ENCODE measurements around the gene KAZN. TPM values are rescaled to one million over a fixed set of nuclear protein-coding genes. Genes with fewer than 3 reads are reported as not detected.

Gene KAZN
- polyA plus RNA-seq, 1 donor from 2014 or later = 20.6 TPM

DNA sequence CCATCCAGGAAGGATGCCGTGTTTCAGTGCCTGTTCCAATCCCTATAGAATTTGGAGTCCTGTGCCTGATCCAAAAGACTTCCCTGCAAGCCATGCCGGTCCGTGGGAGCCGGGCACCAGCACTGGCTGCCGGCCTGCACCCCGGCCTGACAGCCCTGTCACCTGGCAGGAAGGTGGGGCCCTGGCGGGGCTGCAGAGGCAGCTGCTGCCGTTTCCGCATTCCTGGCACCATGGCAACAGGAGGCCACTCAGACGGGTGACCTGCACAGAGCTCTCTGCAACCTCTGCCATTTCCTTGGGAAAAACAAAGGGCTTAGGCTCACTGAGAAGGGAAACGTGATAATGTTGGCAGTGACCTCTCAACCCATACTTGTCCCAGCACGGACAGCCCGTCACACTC, 491.9 kb downstream of the KAZN start:
- Histone ChIP-seq H3K36me3 (ENCODE audit: insufficient read depth, low read length) (no peaks in the 10 kb centered on the region), H3K9me3 (ENCODE audit: low read length) (no peaks in the 10 kb centered on the region), H3K4me2 (ENCODE audit: low read length) (no peak overlapping the region), H4K20me1 (ENCODE audit: insufficient read depth) (no peaks in the 10 kb centered on the region), H3K79me2 (replicated peaks; ENCODE audit: insufficient read depth, low read length) (no peaks in the 10 kb centered on the region), H3F3A (ENCODE audit: insufficient read depth, low read length, poor library complexity, severe bottlenecking) (no peaks in the 10 kb centered on the region), H3K9ac (ENCODE audit: low read length) (no peak overlapping the region), H2AFZ (ENCODE audit: low read depth, low read length) (no peak overlapping the region), H3K27me3 (ENCODE audit: insufficient read depth, low read depth, low read length) (no peaks in the 10 kb centered on the region), H3K9me2 (ENCODE audit: insufficient read depth, low read length) (no peaks in the 10 kb centered on the region), H3K27ac (ENCODE audit: low read length) (no peak overlapping the region), H3K4me3 (ENCODE audit: low read length) (no peak overlapping the region)
- TF ChIP-seq, protein P1, sequence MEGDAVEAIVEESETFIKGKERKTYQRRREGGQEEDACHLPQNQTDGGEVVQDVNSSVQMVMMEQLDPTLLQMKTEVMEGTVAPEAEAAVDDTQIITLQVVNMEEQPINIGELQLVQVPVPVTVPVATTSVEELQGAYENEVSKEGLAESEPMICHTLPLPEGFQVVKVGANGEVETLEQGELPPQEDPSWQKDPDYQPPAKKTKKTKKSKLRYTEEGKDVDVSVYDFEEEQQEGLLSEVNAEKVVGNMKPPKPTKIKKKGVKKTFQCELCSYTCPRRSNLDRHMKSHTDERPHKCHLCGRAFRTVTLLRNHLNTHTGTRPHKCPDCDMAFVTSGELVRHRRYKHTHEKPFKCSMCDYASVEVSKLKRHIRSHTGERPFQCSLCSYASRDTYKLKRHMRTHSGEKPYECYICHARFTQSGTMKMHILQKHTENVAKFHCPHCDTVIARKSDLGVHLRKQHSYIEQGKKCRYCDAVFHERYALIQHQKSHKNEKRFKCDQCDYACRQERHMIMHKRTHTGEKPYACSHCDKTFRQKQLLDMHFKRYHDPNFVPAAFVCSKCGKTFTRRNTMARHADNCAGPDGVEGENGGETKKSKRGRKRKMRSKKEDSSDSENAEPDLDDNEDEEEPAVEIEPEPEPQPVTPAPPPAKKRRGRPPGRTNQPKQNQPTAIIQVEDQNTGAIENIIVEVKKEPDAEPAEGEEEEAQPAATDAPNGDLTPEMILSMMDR (IDR thresholded peaks at IDR 0.05; ENCODE audit: poor library complexity, severe bottlenecking) = no peak
- TF ChIP-seq, protein P2, sequence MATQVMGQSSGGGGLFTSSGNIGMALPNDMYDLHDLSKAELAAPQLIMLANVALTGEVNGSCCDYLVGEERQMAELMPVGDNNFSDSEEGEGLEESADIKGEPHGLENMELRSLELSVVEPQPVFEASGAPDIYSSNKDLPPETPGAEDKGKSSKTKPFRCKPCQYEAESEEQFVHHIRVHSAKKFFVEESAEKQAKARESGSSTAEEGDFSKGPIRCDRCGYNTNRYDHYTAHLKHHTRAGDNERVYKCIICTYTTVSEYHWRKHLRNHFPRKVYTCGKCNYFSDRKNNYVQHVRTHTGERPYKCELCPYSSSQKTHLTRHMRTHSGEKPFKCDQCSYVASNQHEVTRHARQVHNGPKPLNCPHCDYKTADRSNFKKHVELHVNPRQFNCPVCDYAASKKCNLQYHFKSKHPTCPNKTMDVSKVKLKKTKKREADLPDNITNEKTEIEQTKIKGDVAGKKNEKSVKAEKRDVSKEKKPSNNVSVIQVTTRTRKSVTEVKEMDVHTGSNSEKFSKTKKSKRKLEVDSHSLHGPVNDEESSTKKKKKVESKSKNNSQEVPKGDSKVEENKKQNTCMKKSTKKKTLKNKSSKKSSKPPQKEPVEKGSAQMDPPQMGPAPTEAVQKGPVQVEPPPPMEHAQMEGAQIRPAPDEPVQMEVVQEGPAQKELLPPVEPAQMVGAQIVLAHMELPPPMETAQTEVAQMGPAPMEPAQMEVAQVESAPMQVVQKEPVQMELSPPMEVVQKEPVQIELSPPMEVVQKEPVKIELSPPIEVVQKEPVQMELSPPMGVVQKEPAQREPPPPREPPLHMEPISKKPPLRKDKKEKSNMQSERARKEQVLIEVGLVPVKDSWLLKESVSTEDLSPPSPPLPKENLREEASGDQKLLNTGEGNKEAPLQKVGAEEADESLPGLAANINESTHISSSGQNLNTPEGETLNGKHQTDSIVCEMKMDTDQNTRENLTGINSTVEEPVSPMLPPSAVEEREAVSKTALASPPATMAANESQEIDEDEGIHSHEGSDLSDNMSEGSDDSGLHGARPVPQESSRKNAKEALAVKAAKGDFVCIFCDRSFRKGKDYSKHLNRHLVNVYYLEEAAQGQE (IDR thresholded peaks at IDR 0.05; ENCODE audit: borderline replicate concordance) = no peak
- TF ChIP-seq MXI1 (conservative IDR thresholded peaks at IDR 0.05; ENCODE audit: poor library complexity, severe bottlenecking) (no peak), POLR2AphosphoS5 (IDR thresholded peaks at IDR 0.05) (no peak), RAD21 (conservative IDR thresholded peaks at IDR 0.05) (no peak), EP300 (conservative IDR thresholded peaks at IDR 0.05; ENCODE audit: poor library complexity, severe bottlenecking) (no peak), EZH2 (IDR thresholded peaks at IDR 0.05; ENCODE audit: borderline replicate concordance, insufficient read depth, low read length, poor library complexity, severe bottlenecking) (no peak), TAF1 (IDR thresholded peaks at IDR 0.05; ENCODE audit: low read depth) (no peak), SMC3 (conservative IDR thresholded peaks at IDR 0.05; ENCODE audit: poor library complexity) (no peak)

DNA sequence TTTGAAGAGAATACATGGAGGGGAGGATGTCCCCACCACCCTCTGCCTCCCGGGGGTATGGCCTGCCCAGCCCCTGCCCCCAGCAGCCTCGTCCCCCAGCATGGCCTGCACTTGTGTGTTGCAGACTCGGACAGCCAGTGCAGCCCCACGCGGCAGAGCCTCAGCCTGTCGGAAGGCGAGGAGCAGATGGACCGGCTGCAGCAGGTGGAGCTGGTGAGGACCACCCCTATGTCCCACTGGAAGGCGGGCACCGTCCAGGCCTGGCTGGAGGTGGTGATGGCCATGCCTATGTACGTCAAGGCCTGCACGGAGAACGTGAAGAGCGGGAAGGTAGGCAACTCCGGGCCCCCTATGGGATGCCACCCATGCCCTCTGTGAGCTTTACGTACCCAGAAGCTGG, 495.6 kb downstream of the KAZN start:
- Histone ChIP-seq H3K9me2 (ENCODE audit: insufficient read depth, low read length) (no peaks in the 10 kb centered on the region), H4K20me1 (ENCODE audit: insufficient read depth) (no peaks in the 10 kb centered on the region), H3K4me3 (ENCODE audit: low read length) (no peak overlapping the region), H3K4me2 (ENCODE audit: low read length) (no peak overlapping the region), H3F3A (ENCODE audit: insufficient read depth, low read length, poor library complexity, severe bottlenecking) (no peaks in the 10 kb centered on the region), H3K79me2 (replicated peaks; ENCODE audit: insufficient read depth, low read length) (no peaks in the 10 kb centered on the region), H3K36me3 (ENCODE audit: insufficient read depth, low read length) (no peaks in the 10 kb centered on the region), H3K27ac (ENCODE audit: low read length) (no peak overlapping the region), H3K9ac (ENCODE audit: low read length) (no peak overlapping the region), H2AFZ (ENCODE audit: low read depth, low read length) (no peak overlapping the region), H3K9me3 (ENCODE audit: low read length) (no peaks in the 10 kb centered on the region), H3K27me3 (ENCODE audit: insufficient read depth, low read depth, low read length) (no peaks in the 10 kb centered on the region)
- TF ChIP-seq, protein P1 (IDR thresholded peaks at IDR 0.05; ENCODE audit: poor library complexity, severe bottlenecking) = no peak
- TF ChIP-seq EZH2 (IDR thresholded peaks at IDR 0.05; ENCODE audit: borderline replicate concordance, insufficient read depth, low read length, poor library complexity, severe bottlenecking) (no peak), RAD21 (conservative IDR thresholded peaks at IDR 0.05) (no peak), MXI1 (conservative IDR thresholded peaks at IDR 0.05; ENCODE audit: poor library complexity, severe bottlenecking) (no peak), SMC3 (conservative IDR thresholded peaks at IDR 0.05; ENCODE audit: poor library complexity) (no peak), TAF1 (IDR thresholded peaks at IDR 0.05; ENCODE audit: low read depth) (no peak), POLR2AphosphoS5 (IDR thresholded peaks at IDR 0.05) (no peak), EP300 (conservative IDR thresholded peaks at IDR 0.05; ENCODE audit: poor library complexity, severe bottlenecking) (no peak)
- TF ChIP-seq, protein P2 (IDR thresholded peaks at IDR 0.05; ENCODE audit: borderline replicate concordance) = no peak
